Measurements from ENCODE around the gene DBN1. TPM values are rescaled to one million over a fixed set of nuclear protein-coding genes. Genes with fewer than 3 reads are reported as not detected.
A peak's percentile ranks its signal among the peaks of the same experiment; 100 is the strongest.

The DBN1 gene
- total and polyA plus RNA-seq, 9 of the 15 experiments (the other 6 are each of a cell fraction or from before 2014, with no cell fraction given) = 0.25 to 87.2 (median 27.9) TPM

GRCh38 chr5:177516601-177517568 lies 43.5 kb upstream of the DBN1 start, which contains the start of gene DDX41 (continued):
- TF ChIP-seq E2F6 (IDR thresholded peaks at IDR 0.05; ENCODE audit: borderline replicate concordance in 1 of 2, extremely low read depth in 1 of 2, insufficient read depth in 1 of 2, insufficient read length in 1 of 2, low read depth in 1 of 2, low read length in 1 of 2, poor library complexity in 1 of 2, severe bottlenecking in 1 of 2) (peak in 1 of 2 experiments; percentile 22), ILF3 (IDR thresholded peaks at IDR 0.05; ENCODE audit: borderline replicate concordance) (no peak), NEUROD1 (IDR thresholded peaks at IDR 0.05; ENCODE audit: borderline replicate concordance, low read depth, low read length, partially characterized antibody) (peak; percentile 72), ZNF277 (CRISPR knock-in tag; IDR thresholded peaks at IDR 0.05; ENCODE audit: borderline replicate concordance) (no peak), ATF1 (CRISPR knock-in tag; IDR thresholded peaks at IDR 0.05) (no peak), ATF1 (tag; IDR thresholded peaks at IDR 0.05) (peak; percentile 95), ZSCAN29 (IDR thresholded peaks at IDR 0.05) (no peak), NFRKB (IDR thresholded peaks at IDR 0.05; ENCODE audit: low read depth) (peak; percentile 63; the same call in 1 of the 2 replicates), TCF7 (IDR thresholded peaks at IDR 0.05; ENCODE audit: borderline replicate concordance) (no peak; the same call in 1 of the 2 replicates), MYC (IDR thresholded peaks at IDR 0.05; ENCODE audit: low read depth, low read length) (peak; percentile 91; the same call in 1 of the 2 replicates), MYC (CRISPR knock-in tag; IDR thresholded peaks at IDR 0.05; ENCODE audit: borderline replicate concordance, low read depth) (peak; percentile 68), DPF2 (IDR thresholded peaks at IDR 0.05) (peak; percentile 58; the same call in 1 of the 2 replicates), MYNN (IDR thresholded peaks at IDR 0.05) (peak; percentile 78; the same call in 1 of the 2 replicates), MYNN (CRISPR knock-in tag; IDR thresholded peaks at IDR 0.05) (no peak), NKRF (IDR thresholded peaks at IDR 0.05; ENCODE audit: borderline replicate concordance) (peak; percentile 96), JUNB (CRISPR knock-in tag; conservative IDR thresholded peaks at IDR 0.05) (no peak), AFF1 (IDR thresholded peaks at IDR 0.05; ENCODE audit: low read depth in 1 of 2, partially characterized antibody in 2 of 2) (peak; percentile 49 to 66)

Measured in K562 (cell line).